ENCODE data around the gene USP48. TPM values are rescaled to one million over a fixed set of nuclear protein-coding genes. Genes with fewer than 3 reads are reported as not detected.

Gene USP48
- total RNA-seq, 4 donors from 2014 or later: 11.5 to 24.4 (median 14.5) TPM

DNA sequence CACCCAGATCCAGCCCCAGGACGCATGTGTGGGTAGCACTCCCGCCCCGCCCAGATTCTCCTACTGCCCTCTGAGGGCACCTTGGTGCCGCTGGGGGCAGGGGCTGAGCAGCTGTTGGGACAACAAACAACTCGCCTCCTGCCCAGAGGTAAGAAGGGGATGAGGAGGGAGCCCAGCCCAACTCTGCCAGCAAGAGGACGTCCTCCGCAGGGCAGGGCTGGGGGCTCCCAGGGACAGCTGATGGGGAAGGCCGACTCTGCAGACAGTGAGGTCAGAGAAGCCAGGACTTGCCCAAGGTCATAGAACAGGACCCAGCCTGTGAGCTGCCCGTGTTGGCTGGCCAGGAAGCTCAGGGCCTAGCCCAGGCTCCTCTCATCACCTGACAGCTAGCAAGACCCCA, 132.5 kb downstream of the USP48 start:
- H3K27ac ChIP-seq: no peak overlapping the region
- no peak for ATAC-seq
- TF ChIP-seq, protein P1, sequence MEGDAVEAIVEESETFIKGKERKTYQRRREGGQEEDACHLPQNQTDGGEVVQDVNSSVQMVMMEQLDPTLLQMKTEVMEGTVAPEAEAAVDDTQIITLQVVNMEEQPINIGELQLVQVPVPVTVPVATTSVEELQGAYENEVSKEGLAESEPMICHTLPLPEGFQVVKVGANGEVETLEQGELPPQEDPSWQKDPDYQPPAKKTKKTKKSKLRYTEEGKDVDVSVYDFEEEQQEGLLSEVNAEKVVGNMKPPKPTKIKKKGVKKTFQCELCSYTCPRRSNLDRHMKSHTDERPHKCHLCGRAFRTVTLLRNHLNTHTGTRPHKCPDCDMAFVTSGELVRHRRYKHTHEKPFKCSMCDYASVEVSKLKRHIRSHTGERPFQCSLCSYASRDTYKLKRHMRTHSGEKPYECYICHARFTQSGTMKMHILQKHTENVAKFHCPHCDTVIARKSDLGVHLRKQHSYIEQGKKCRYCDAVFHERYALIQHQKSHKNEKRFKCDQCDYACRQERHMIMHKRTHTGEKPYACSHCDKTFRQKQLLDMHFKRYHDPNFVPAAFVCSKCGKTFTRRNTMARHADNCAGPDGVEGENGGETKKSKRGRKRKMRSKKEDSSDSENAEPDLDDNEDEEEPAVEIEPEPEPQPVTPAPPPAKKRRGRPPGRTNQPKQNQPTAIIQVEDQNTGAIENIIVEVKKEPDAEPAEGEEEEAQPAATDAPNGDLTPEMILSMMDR (IDR thresholded peaks at IDR 0.05 in 4 of 5, conservative IDR thresholded peaks at IDR 0.05 in 1 of 5): no peak
- TF ChIP-seq POLR2A (IDR thresholded peaks at IDR 0.05): no peak
- peaks cover 28 to 32% (median 30%) of the 10 kb centered on the region in 3 donors for H3K27me3 ChIP-seq
- H3K4me3 ChIP-seq: no peak overlapping the region
- H3K4me1 ChIP-seq: no peaks in the 10 kb centered on the region
- intact Hi-C loops (cut with DNase I; ENCODE audit: low total_unique reads): no loop called here
- in situ Hi-C loops (cut with MboI; ENCODE audit: low sequenced_read_pairs in 4 of 4): loop anchor here in 1 of 4 donors (25.0 kb wide), 1 partner anchor 413 kb away; no protein-coding TSS in a partner anchor
- no peaks in the 10 kb centered on the region for H3K36me3 ChIP-seq
- H3K9me3 ChIP-seq: no peaks in the 10 kb centered on the region
- no peak for DNase-seq

DNA sequence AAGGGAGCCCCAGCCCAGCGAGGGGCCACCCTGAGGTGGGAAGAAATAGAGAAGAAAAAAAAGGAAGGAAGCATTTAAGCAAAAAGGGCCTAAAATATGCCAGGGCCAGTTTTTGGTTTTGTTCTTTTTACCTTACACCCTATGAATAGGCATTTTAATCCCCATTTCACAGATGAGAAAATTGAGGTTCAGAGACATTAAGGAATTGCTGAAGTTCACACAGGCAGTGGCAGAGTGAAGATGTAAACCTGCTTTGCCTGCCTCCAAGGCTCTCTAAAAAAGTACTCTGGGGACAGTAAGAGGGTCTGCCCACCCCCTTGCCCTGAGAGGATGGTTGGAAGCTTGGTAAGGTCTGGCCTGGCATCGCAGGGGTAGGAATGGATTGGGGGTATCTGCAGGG, 133.6 kb downstream of the USP48 start:
- intact Hi-C loops (cut with DNase I; ENCODE audit: low total_unique reads) (no loop called here), in situ Hi-C loops (cut with MboI; ENCODE audit: low sequenced_read_pairs in 4 of 4) (no loop called here)
- ATAC-seq: no peak
- Histone ChIP-seq H3K4me3 (no peak overlapping the region), H3K36me3 (no peaks in the 10 kb centered on the region), H3K27ac (no peak overlapping the region), H3K9me3 (no peaks in the 10 kb centered on the region), H3K27me3 (peaks cover 28 to 32% (median 30%) of the 10 kb centered on the region in 3 donors), H3K4me1 (no peaks in the 10 kb centered on the region)
- no peak for TF ChIP-seq POLR2A (IDR thresholded peaks at IDR 0.05)
- TF ChIP-seq, protein P1 (IDR thresholded peaks at IDR 0.05 in 4 of 5, conservative IDR thresholded peaks at IDR 0.05 in 1 of 5): no peak
- no peak for DNase-seq

DNA sequence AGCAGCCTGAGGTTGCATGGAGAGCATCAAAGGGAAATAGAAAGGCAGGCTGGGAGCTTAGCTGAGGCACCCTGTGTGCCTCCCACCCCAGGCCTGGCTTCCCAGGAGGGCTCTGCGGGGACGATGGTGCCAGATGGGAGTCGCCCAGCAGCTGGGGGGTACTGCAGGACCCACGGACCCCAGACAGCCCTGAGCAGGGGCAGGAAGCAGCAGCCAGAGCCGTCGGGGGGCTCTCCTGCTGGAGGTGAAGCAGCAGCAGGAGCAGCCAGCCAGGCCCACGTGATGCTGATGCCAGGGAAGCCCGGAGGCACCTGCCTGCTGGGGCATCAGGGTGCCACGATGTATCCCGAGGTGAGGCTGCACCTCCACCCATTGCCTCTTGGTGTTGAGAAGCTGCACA, 134.2 kb downstream of the USP48 start:
- in situ Hi-C loops (cut with MboI; ENCODE audit: low sequenced_read_pairs in 4 of 4) (no loop called here), intact Hi-C loops (cut with DNase I; ENCODE audit: low total_unique reads) (no loop called here)
- no peaks in the 10 kb centered on the region for H3K36me3 ChIP-seq
- H3K4me3 ChIP-seq: no peak overlapping the region
- peaks cover 29 to 32% (median 30%) of the 10 kb centered on the region in 3 donors for H3K27me3 ChIP-seq
- TF ChIP-seq, protein P1 (IDR thresholded peaks at IDR 0.05 in 4 of 5, conservative IDR thresholded peaks at IDR 0.05 in 1 of 5): no peak
- TF ChIP-seq POLR2A (IDR thresholded peaks at IDR 0.05): no peak
- no peaks in the 10 kb centered on the region for H3K9me3 ChIP-seq
- H3K4me1 ChIP-seq: no peaks in the 10 kb centered on the region
- no peak overlapping the region for H3K27ac ChIP-seq
- no peak for ATAC-seq
- DNase-seq: no peak

DNA sequence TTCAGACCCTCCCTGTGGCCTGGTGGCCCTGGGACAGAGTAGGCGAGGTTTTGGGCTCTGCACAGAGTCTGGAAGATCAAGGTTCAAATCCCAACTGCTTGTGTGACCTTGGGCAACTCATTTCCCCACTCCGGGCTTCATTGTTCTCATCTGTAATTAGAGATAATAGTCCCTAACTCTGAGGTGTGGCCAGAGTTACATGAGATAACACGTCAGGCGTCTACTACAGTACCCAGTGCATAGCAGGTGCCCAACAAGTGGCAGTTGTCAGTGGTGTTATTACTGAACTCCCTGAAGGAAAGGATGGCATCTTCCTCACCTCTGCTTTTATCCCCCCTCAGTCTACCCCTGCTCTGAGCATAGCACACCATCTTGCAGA, 134.6 kb downstream of the USP48 start:
- Histone ChIP-seq H3K4me1 (no peaks in the 10 kb centered on the region), H3K4me3 (no peak overlapping the region), H3K9me3 (no peaks in the 10 kb centered on the region), H3K27me3 (peaks cover 30 to 32% (median 31%) of the 10 kb centered on the region in 3 donors), H3K36me3 (no peaks in the 10 kb centered on the region), H3K27ac (no peak overlapping the region)
- no peak for DNase-seq
- in situ Hi-C loops (cut with MboI; ENCODE audit: low sequenced_read_pairs in 4 of 4): no loop called here
- intact Hi-C loops (cut with DNase I; ENCODE audit: low total_unique reads): no loop called here
- no peak for TF ChIP-seq POLR2A (IDR thresholded peaks at IDR 0.05)
- TF ChIP-seq, protein P1 (IDR thresholded peaks at IDR 0.05 in 4 of 5, conservative IDR thresholded peaks at IDR 0.05 in 1 of 5): no peak
- ATAC-seq: no peak

Data from gastrocnemius medialis (tissue), 4 donors.